Central memory CD8-positive, alpha-beta T cell (primary cell): ENCODE data around the gene ITIH1.
"Not testable (repeated sequence)": the region's sequence is repeated elsewhere in the genome, so short reads cannot be mapped to it uniquely, and the experiment has no call there.

ENCODE experiments used
- ATAC-seq: fragments of 150-1000 bp; cut with Tn5 transposase; replicated peaks from 2 replicates; pipeline ENCODE4 v1.10.0; 2022; ENCODE audit warnings: mild to moderate bottlenecking, moderate FRiP score, moderate number of reproducible peaks; ENCODE audit not compliant: poor library complexity, severe bottlenecking; ENCODE audit errors: extremely low read depth
- DNase-seq, 2 donors: peaks; one replicate each; pipeline ENCODE4 v3.0.0; 2021; ENCODE audit warnings: low spot score in 2 of 2
- H3K27ac Mint-ChIP-seq: one replicate; pipeline ENCODE4 v1.8.0; 2022; ENCODE audit warnings: low read depth, mild to moderate bottlenecking, moderate library complexity, mixed read lengths
- H3K27me3 Mint-ChIP-seq: one replicate; pipeline ENCODE4 v1.8.0; 2022; ENCODE audit warnings: mixed read lengths
- H3K36me3 Mint-ChIP-seq: one replicate; pipeline ENCODE4 v1.8.0; 2022; ENCODE audit warnings: mild to moderate bottlenecking, moderate library complexity, mixed read lengths; ENCODE audit not compliant: insufficient read depth
- H3K4me1 Mint-ChIP-seq: one replicate; pipeline ENCODE4 v1.8.0; 2022; ENCODE audit warnings: mixed read lengths
- H3K4me3 Mint-ChIP-seq: one replicate; pipeline ENCODE4 v1.8.0; 2022; ENCODE audit warnings: mild to moderate bottlenecking, moderate library complexity, mixed read lengths
- H3K9me3 Mint-ChIP-seq: one replicate; pipeline ENCODE4 v1.8.0; 2022; ENCODE audit warnings: mixed read lengths

ITIH1 gene

DNA sequence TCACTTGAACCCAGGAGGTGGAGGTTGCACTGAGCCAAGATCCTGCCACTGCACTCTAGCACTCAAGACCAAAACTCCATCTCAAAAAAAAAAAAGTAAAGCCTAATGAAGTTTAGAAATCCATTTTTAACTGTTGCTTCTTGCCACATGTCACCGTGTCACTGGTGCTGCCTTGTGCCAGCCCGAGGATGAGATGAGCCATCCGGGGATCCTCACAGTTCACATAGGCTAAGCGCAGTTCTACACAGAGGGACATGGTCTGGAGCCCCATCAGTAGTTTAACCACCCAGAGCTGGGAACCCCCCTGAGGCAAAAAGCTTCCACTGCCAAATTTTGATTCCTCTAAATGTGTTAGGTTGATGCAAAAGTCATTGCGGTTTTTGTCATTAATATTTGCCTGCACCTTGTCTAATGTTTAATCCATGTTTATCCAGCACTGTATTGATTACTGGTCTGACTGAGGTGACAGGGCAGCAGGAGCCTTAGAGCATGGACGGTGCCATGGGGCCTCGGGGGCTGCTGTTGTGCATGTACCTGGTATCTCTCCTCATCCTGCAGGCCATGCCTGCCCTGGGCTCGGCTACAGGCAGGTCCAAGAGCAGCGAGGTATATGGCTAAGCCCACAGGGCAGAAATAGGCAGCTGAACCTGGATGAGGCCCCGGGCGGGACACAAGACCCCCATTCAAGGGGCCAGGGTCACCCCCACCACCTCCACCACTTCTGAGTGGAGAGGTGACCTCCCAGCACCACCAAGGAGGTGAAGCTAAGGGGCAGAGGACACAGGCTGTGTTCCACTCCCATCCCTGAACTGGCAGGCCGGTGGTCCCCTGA is at the start of gene ITIH1:
TSS of gene ITIH1 (plus strand) at position 473 of the 832 bp plus-strand sequence. CDS start at position 490, 17 bp downstream.
- no peaks in the 10 kb centered on the region for H3K9me3 Mint-ChIP-seq
- H3K27ac Mint-ChIP-seq = no peak within 1 kb of the TSS
- ATAC-seq (no peak), DNase-seq (no peak)
- H3K36me3 Mint-ChIP-seq = no peaks in the 10 kb centered on the region
- H3K4me1 Mint-ChIP-seq = peaks cover 5% of the 10 kb centered on the region
- H3K27me3 Mint-ChIP-seq = peaks cover 11% of the 10 kb centered on the region
- no peak within 1 kb of the TSS for H3K4me3 Mint-ChIP-seq

GRCh38 chr3:52728753-52729152 is 48.6 kb upstream of the ITIH1 start:
- not testable (repeated sequence) for DNase-seq, H3K27me3 Mint-ChIP-seq, H3K27ac Mint-ChIP-seq, H3K9me3 Mint-ChIP-seq, H3K4me3 Mint-ChIP-seq, H3K4me1 Mint-ChIP-seq, ATAC-seq
- H3K36me3 Mint-ChIP-seq = peaks cover 10% of the 10 kb centered on the region

GRCh38 chr3:52730681-52731080 is 46.7 kb upstream of the ITIH1 start:
- no peak overlapping the region for H3K4me3 Mint-ChIP-seq
- no peak for DNase-seq
- H3K27me3 Mint-ChIP-seq = no peaks in the 10 kb centered on the region
- no peak overlapping the region for H3K27ac Mint-ChIP-seq
- peaks cover 19% of the 10 kb centered on the region for H3K36me3 Mint-ChIP-seq
- no peak for ATAC-seq
- no peaks in the 10 kb centered on the region for H3K4me1 Mint-ChIP-seq
- no peaks in the 10 kb centered on the region for H3K9me3 Mint-ChIP-seq

DNA sequence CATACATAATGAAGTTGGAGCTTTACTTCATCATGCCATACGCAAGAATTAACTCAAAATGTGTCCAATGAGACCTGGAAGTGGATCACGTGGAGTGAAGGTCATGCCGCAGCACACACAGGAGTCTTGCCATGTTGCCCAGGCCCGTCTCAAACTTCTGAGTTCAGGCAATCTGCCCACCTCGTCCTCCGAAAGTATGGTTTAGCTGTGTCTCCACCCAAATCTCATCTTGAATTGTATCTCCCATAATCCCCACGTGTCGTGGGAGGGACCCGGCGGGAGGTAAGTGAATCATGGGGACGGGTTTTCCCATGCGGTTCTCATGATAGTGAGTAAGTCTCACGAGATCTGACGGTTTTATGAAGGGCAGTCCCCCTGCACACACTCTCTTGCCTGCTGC is 45.8 kb upstream of the ITIH1 start:
- Mint-ChIP-seq H3K27ac (no peak overlapping the region), H3K4me3 (no peak overlapping the region), H3K9me3 (no peaks in the 10 kb centered on the region), H3K4me1 (no peaks in the 10 kb centered on the region), H3K27me3 (no peaks in the 10 kb centered on the region), H3K36me3 (peaks cover 20% of the 10 kb centered on the region)
- DNase-seq (no peak), ATAC-seq (no peak)

GRCh38 chr3:52733256-52733891 is 44.0 kb upstream of the ITIH1 start:
- Mint-ChIP-seq H3K27me3 (no peaks in the 10 kb centered on the region), H3K4me3 (no peak overlapping the region), H3K36me3 (peaks cover 25% of the 10 kb centered on the region), H3K27ac (no peak overlapping the region), H3K4me1 (no peaks in the 10 kb centered on the region), H3K9me3 (no peaks in the 10 kb centered on the region)
- DNase-seq = no peak
- no peak for ATAC-seq

DNA sequence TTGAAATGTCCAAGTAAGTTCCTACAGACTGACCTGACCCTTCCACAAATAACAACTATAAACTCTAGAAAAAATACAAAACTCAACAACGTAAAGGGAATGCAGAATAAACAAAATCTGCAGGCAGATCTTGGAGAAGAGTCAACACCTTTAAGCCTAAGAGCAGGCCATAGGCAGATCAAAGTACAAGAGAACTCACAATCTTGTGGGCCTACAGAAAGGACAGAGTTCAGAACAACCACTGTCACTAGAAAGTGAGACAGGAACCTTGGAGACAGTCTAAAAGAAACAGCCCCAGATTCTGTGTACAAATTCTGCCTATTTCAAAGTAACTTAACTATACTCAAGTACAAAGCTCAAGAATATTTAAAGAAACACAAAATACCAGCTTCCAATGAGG is 37.7 kb upstream of the ITIH1 start:
- no peak overlapping the region for H3K27ac Mint-ChIP-seq

DNA sequence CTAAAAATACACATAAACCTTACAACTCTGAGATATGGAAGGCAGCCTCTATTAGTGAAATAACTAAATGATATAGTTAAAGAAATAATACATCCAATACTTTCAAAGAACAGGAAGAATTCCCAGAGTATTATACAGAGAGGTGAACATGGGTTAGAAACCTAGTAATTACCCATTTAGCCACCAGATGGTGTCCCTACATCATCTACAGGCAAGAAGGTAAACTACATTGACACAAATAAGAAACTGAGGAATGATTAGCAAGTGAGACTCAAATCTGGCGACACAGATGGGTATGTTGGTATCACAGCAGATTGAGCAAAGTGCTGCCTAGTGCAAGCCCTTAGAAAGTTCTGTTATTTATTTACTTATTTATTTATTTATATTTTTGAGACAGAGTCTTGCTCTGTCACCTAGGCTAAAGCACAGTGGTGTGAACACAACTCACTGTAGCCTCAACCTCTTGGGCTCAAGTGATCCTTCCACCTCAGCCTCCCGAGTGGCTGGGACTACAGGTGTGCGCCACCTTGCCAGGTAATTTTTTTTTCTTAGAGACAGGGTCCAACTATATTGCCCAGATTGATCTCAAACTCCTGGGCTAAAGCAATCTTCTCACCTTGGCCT is 34.9 kb upstream of the ITIH1 start:
- no peak overlapping the region for H3K4me3 Mint-ChIP-seq
- H3K4me1 Mint-ChIP-seq = no peaks in the 10 kb centered on the region
- H3K27ac Mint-ChIP-seq = no peak overlapping the region
- ATAC-seq (no peak), DNase-seq (no peak)
- H3K9me3 Mint-ChIP-seq = no peaks in the 10 kb centered on the region
- H3K36me3 Mint-ChIP-seq = peaks cover 64% of the 10 kb centered on the region
- H3K27me3 Mint-ChIP-seq = no peaks in the 10 kb centered on the region

More for the DNA sequence above, 37.7 kb upstream of the ITIH1 start:
- Mint-ChIP-seq H3K4me3 (no peak overlapping the region), H3K9me3 (no peaks in the 10 kb centered on the region), H3K27me3 (no peaks in the 10 kb centered on the region), H3K4me1 (no peaks in the 10 kb centered on the region), H3K36me3 (peaks cover 54% of the 10 kb centered on the region)
- no peak for DNase-seq
- ATAC-seq = no peak

DNA sequence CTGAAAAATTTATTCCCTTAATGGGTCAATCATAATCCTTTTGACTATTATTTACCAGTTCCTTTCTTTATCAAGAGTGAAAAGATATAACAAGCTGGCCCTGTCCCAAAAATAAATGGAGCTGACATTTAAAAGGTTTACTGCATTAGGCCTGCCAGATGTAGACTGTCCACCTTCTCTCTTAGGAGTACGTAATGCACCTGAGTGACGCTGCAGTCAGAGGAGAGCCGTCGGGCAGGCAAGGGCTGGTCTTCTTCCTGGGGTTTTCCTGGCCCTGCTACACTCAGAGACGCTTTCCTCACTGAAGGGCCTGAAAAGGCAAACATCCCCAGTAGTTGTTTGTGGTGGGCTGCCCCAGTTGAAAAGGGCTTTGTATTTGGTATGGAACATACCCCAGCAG is 34.2 kb upstream of the ITIH1 start:
- no peaks in the 10 kb centered on the region for H3K27me3 Mint-ChIP-seq
- H3K4me3 Mint-ChIP-seq = no peak overlapping the region
- no peaks in the 10 kb centered on the region for H3K9me3 Mint-ChIP-seq
- DNase-seq (no peak), ATAC-seq (no peak)
- peaks cover 61% of the 10 kb centered on the region for H3K36me3 Mint-ChIP-seq
- H3K4me1 Mint-ChIP-seq = no peaks in the 10 kb centered on the region
- H3K27ac Mint-ChIP-seq = no peak overlapping the region

- Mint-ChIP-seq H3K36me3 (peaks cover 60% of the 10 kb centered on the region), H3K27me3 (no peaks in the 10 kb centered on the region), H3K9me3 (no peaks in the 10 kb centered on the region), H3K4me3 (no peak overlapping the region), H3K27ac (no peak overlapping the region), H3K4me1 (no peaks in the 10 kb centered on the region)
- DNase-seq (no peak), ATAC-seq (no peak)
These were observed 33.7 kb upstream of the ITIH1 start for GRCh38 chr3:52743721-52744120.

- H3K9me3 Mint-ChIP-seq = no peaks in the 10 kb centered on the region
- ATAC-seq = no peak
- DNase-seq = no peak
- H3K4me3 Mint-ChIP-seq = no peak overlapping the region
- H3K36me3 Mint-ChIP-seq = peaks cover 54% of the 10 kb centered on the region
- H3K27me3 Mint-ChIP-seq = no peaks in the 10 kb centered on the region
- no peaks in the 10 kb centered on the region for H3K4me1 Mint-ChIP-seq
- H3K27ac Mint-ChIP-seq = no peak overlapping the region
These were observed 25.2 kb upstream of the ITIH1 start for GRCh38 chr3:52752045-52752660.

- ATAC-seq (no peak), DNase-seq (no peak)
- H3K4me1 Mint-ChIP-seq = no peaks in the 10 kb centered on the region
- H3K27ac Mint-ChIP-seq = no peak overlapping the region
- H3K27me3 Mint-ChIP-seq = no peaks in the 10 kb centered on the region
- H3K9me3 Mint-ChIP-seq = no peaks in the 10 kb centered on the region
- peaks cover 55% of the 10 kb centered on the region for H3K36me3 Mint-ChIP-seq
- H3K4me3 Mint-ChIP-seq = no peak overlapping the region
These were observed 23.0 kb upstream of the ITIH1 start for GRCh38 chr3:52754373-52754772.

GRCh38 chr3:52756141-52756540 is 21.3 kb upstream of the ITIH1 start:
- no peak for DNase-seq
- Mint-ChIP-seq H3K27ac (no peak overlapping the region), H3K9me3 (no peaks in the 10 kb centered on the region), H3K27me3 (no peaks in the 10 kb centered on the region), H3K36me3 (peaks cover 48% of the 10 kb centered on the region), H3K4me1 (no peaks in the 10 kb centered on the region), H3K4me3 (no peak overlapping the region)
- ATAC-seq = no peak
